HCT116 (cell line): ENCODE data around the gene SLC15A3. TPM values are rescaled to one million over a fixed set of nuclear protein-coding genes. Genes with fewer than 3 reads are reported as not detected.

ENCODE experiments used
- ATAC-seq: fragments of 200-7000 bp; cut with Tn5 transposase; 2 replicates; pipeline ENCODE4 v1.9.1; 2020; ENCODE audit warnings: mild to moderate bottlenecking, moderate library complexity
- BruUV-seq: library from RNA; stranded (reverse); fragments of 400-500 nt; replicated peaks from 2 replicates; lab custom pipeline; 2021; lab: Mats Ljungman, UMichigan
- CTCF ChIA-PET: fragments of 300-600 bp; sonication (Branson Sonifier 250); formaldehyde crosslinking; loops from one replicate; lab custom pipeline; 2021; ENCODE audit warnings: antibody characterized with exemption; lab: Charles Lee
- POLR2A ChIA-PET: fragments of 300-600, 350-600 bp; sonication (Branson Sonifier 250); formaldehyde crosslinking; loops from one replicate; lab custom pipeline; 2021; ENCODE audit warnings: antibody characterized with exemption; lab: Charles Lee
- RAD21 ChIA-PET, 2 experiments: fragments of 300-600 bp; sonication (Branson Sonifier 250); formaldehyde crosslinking; loops; one replicate each; lab custom pipeline; 2023; ENCODE audit warnings: low total read pairs in 2 of 2; ENCODE audit not compliant: uncharacterized antibody in 2 of 2, unreplicated experiment in 2 of 2, low non-redundant PET in 1 of 2; lab: Charles Lee
- DNase-seq: peaks from one replicate; pipeline ENCODE4 v3.0.0-alpha.2; 2010; ENCODE audit warnings: low read depth, low spot score
- H2AFZ ChIP-seq: fragments of 200-600 bp; shearing (Covaris generic), sonication (generic); 2 replicates; pipeline ENCODE4 v1.6.1; 2017; ENCODE audit warnings: low read depth, mixed run types, mixed read lengths, antibody characterized with exemption, low read length; ENCODE audit not compliant: poor library complexity, severe bottlenecking
- H3K27ac ChIP-seq: 2 replicates; pipeline ENCODE4 v1.5.1; 2012; ENCODE audit warnings: low read depth, low read length
- H3K27me3 ChIP-seq: fragments of 200-600 bp; sonication (generic); 2 replicates; pipeline ENCODE4 v1.6.1; 2016; ENCODE audit warnings: mixed run types, low read length, mixed read lengths; ENCODE audit not compliant: insufficient read depth
- H3K36me3 ChIP-seq, 2 experiments: fragments of 200-500 bp in 1 of 2; fragments of 200-600 bp in 1 of 2; sonication (Bioruptor generic) in 1 of 2; sonication (generic) in 1 of 2; 2 replicates each; pipeline versions ENCODE4 v1.5.1 to v1.6.1; 2014 to 2016; ENCODE audit warnings: low read length in 2 of 2, inconsistent platforms in 1 of 2, mixed read lengths in 1 of 2, mixed run types in 1 of 2; ENCODE audit not compliant: insufficient read depth in 2 of 2, control insufficient read depth in 1 of 2
- H3K4me1 ChIP-seq, 2 experiments: fragments of 200-600 bp in 1 of 2; sonication (generic) in 1 of 2; 2 replicates each; pipeline versions ENCODE4 v1.5.1 to v1.6.1; 2012 to 2017; ENCODE audit warnings: low read length in 2 of 2, inconsistent platforms in 1 of 2, mild to moderate bottlenecking in 1 of 2, mixed read lengths in 1 of 2, mixed run types in 1 of 2, moderate library complexity in 1 of 2; ENCODE audit not compliant: insufficient read depth in 2 of 2, control insufficient read depth in 1 of 2
- H3K4me2 ChIP-seq: fragments of 200-600 bp; sonication (generic); 2 replicates; pipeline ENCODE4 v1.6.1; 2017; ENCODE audit warnings: mixed run types, low read length, mixed read lengths
- H3K4me3 ChIP-seq, 2 experiments: fragments of 200-600 bp in 1 of 2; sonication (generic) in 1 of 2; replicated peaks in 1 of 2; 2 replicates each; pipeline ENCODE4 v1.5.1; 2011 to 2016; ENCODE audit warnings: low read length in 2 of 2, control low read depth in 1 of 2, low read depth in 1 of 2, mild to moderate bottlenecking in 1 of 2, mixed read lengths in 1 of 2, mixed run types in 1 of 2
- H3K79me2 ChIP-seq: fragments of 200-600 bp; sonication (generic); 2 replicates; pipeline ENCODE4 v1.6.1; 2017; ENCODE audit warnings: mild to moderate bottlenecking, mixed run types, low read length, moderate library complexity, mixed read lengths; ENCODE audit not compliant: insufficient read depth
- H3K9ac ChIP-seq: fragments of 200-600 bp; sonication (generic); 2 replicates; pipeline ENCODE4 v1.6.1; 2016; ENCODE audit warnings: low read length, mixed read lengths
- H3K9me2 ChIP-seq: fragments of 200-600 bp; sonication (generic), shearing (Covaris generic); 2 replicates; pipeline ENCODE4 v1.6.1; 2017; ENCODE audit warnings: mixed run types, mild to moderate bottlenecking, moderate library complexity; ENCODE audit not compliant: insufficient read depth
- H3K9me3 ChIP-seq, 2 experiments: fragments of 200-500 bp in 1 of 2; fragments of 200-600 bp in 1 of 2; sonication (Bioruptor generic) in 1 of 2; sonication (generic) in 1 of 2; 2 replicates each; pipeline ENCODE4 v1.6.1; 2014 to 2017; ENCODE audit warnings: low read length in 2 of 2, mixed read lengths in 2 of 2, inconsistent platforms in 1 of 2, low read depth in 1 of 2, mild to moderate bottlenecking in 1 of 2, mixed run types in 1 of 2, moderate library complexity in 1 of 2; ENCODE audit not compliant: control insufficient read depth in 1 of 2, insufficient read depth in 1 of 2
- H4K20me1 ChIP-seq: fragments of 200-600 bp; sonication (generic), shearing (Covaris generic); 2 replicates; pipeline ENCODE4 v1.6.1; 2017; ENCODE audit warnings: mixed run types, mild to moderate bottlenecking, moderate library complexity; ENCODE audit not compliant: insufficient read depth
- CBX3 ChIP-seq: IDR thresholded peaks from 2 replicates; pipeline ENCODE4 v1.6.1; 2012; ENCODE audit warnings: low read depth
- JUND ChIP-seq: IDR thresholded peaks from 2 replicates; pipeline ENCODE4 v1.6.1; 2012
- RAD21 ChIP-seq: IDR thresholded peaks from 2 replicates; pipeline ENCODE4 v1.6.1; 2012; ENCODE audit warnings: low read depth, mild to moderate bottlenecking
- SIN3A ChIP-seq: IDR thresholded peaks from 2 replicates; pipeline ENCODE4 v1.6.1; 2012; ENCODE audit warnings: low read depth
- SRF ChIP-seq: IDR thresholded peaks from 2 replicates; pipeline ENCODE4 v1.6.1; 2012; ENCODE audit warnings: low read depth
- TCF7L2 ChIP-seq: IDR thresholded peaks from 2 replicates; pipeline ENCODE4 v1.7.0; 2011; ENCODE audit warnings: borderline replicate concordance, inconsistent platforms; ENCODE audit not compliant: insufficient read depth, insufficient read length; ENCODE audit errors: extremely low read depth
- ZFX ChIP-seq: fragments of 450-650 bp; IDR thresholded peaks from 2 replicates; pipeline ENCODE4 v1.6.1; 2017
- intact Hi-C: fragments of 100-400 bp; cut with micrococcal nuclease; formaldehyde crosslinking; loops from 2 replicates; pipeline ENCODE4 v1.10.0; 2022
- total RNA-seq: library from RNA; stranded (reverse); gene quantifications from one replicate; pipeline ENCODE4 v1.2.1, GENCODE V29; 2021; ENCODE audit not compliant: unreplicated experiment
- TF ChIP-seq, protein P1 (sequence below), 3 experiments: fragments of 200-600 bp in 1 of 3; sonication (generic) in 1 of 3; IDR thresholded peaks in 2 of 3; conservative IDR thresholded peaks in 1 of 3; 2 replicates each; pipeline ENCODE4 v1.5.1; 2012 to 2017; ENCODE audit warnings: low read depth in 2 of 3, low read length in 2 of 3, antibody characterized with exemption in 1 of 3, borderline replicate concordance in 1 of 3, control low read depth in 1 of 3, mild to moderate bottlenecking in 1 of 3, mixed read lengths in 1 of 3, mixed run types in 1 of 3, moderate library complexity in 1 of 3; ENCODE audit not compliant: insufficient read depth in 1 of 3
- TF ChIP-seq, protein P2 (sequence below): IDR thresholded peaks from 2 replicates; pipeline ENCODE4 v1.6.1; 2012
- TF ChIP-seq, protein P3 (sequence below): IDR thresholded peaks from 2 replicates; pipeline ENCODE4 v1.6.1; 2012; ENCODE audit warnings: low read depth

Gene SLC15A3
- total RNA-seq, 1 experiment from 2014 or later = not detected

DNA sequence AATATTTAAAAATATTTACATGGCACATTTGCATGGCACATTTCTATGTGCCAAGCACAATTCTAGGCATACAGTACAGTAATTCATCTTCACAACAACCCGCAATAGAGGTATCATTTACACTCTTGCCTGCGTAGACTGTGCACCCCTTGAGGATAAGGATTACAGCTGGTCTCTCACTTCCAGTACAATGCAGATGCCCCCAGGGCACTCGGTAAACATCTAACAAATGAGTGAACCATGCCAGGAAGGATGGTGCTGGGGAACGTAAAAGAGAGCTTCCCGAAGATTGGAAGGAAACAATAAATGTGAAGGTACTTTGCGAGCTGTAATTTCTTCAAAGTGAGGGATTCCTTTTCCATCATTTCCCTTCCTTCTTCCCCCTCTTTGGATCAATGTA, 46.9 kb downstream of the SLC15A3 start:
- no peak overlapping the region for H2AFZ ChIP-seq
- POLR2A ChIA-PET = interaction anchor here (0.7 to 1.3 kb wide), 2 partner anchors 10 to 18 kb away, joined by 4 read pairs; no protein-coding TSS in a partner anchor
- H3K36me3 ChIP-seq = peaks cover 19 to 29% of the 10 kb centered on the region in 2 experiments; a peak in 3 of 4 replicates
- TF ChIP-seq SIN3A (no peak), SRF (no peak), JUND (no peak), CBX3 (no peak), ZFX (no peak), RAD21 (no peak), TCF7L2 (no peak)
- TF ChIP-seq, protein P1, sequence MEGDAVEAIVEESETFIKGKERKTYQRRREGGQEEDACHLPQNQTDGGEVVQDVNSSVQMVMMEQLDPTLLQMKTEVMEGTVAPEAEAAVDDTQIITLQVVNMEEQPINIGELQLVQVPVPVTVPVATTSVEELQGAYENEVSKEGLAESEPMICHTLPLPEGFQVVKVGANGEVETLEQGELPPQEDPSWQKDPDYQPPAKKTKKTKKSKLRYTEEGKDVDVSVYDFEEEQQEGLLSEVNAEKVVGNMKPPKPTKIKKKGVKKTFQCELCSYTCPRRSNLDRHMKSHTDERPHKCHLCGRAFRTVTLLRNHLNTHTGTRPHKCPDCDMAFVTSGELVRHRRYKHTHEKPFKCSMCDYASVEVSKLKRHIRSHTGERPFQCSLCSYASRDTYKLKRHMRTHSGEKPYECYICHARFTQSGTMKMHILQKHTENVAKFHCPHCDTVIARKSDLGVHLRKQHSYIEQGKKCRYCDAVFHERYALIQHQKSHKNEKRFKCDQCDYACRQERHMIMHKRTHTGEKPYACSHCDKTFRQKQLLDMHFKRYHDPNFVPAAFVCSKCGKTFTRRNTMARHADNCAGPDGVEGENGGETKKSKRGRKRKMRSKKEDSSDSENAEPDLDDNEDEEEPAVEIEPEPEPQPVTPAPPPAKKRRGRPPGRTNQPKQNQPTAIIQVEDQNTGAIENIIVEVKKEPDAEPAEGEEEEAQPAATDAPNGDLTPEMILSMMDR (IDR thresholded peaks at IDR 0.05 in 2 of 3, conservative IDR thresholded peaks at IDR 0.05 in 1 of 3; ENCODE audit: borderline replicate concordance in 1 of 3, insufficient read depth in 1 of 3, low read depth in 2 of 3, low read length in 2 of 3) = no peak
- TF ChIP-seq, protein P2, sequence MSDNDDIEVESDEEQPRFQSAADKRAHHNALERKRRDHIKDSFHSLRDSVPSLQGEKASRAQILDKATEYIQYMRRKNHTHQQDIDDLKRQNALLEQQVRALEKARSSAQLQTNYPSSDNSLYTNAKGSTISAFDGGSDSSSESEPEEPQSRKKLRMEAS = no peak
- TF ChIP-seq, protein P3, sequence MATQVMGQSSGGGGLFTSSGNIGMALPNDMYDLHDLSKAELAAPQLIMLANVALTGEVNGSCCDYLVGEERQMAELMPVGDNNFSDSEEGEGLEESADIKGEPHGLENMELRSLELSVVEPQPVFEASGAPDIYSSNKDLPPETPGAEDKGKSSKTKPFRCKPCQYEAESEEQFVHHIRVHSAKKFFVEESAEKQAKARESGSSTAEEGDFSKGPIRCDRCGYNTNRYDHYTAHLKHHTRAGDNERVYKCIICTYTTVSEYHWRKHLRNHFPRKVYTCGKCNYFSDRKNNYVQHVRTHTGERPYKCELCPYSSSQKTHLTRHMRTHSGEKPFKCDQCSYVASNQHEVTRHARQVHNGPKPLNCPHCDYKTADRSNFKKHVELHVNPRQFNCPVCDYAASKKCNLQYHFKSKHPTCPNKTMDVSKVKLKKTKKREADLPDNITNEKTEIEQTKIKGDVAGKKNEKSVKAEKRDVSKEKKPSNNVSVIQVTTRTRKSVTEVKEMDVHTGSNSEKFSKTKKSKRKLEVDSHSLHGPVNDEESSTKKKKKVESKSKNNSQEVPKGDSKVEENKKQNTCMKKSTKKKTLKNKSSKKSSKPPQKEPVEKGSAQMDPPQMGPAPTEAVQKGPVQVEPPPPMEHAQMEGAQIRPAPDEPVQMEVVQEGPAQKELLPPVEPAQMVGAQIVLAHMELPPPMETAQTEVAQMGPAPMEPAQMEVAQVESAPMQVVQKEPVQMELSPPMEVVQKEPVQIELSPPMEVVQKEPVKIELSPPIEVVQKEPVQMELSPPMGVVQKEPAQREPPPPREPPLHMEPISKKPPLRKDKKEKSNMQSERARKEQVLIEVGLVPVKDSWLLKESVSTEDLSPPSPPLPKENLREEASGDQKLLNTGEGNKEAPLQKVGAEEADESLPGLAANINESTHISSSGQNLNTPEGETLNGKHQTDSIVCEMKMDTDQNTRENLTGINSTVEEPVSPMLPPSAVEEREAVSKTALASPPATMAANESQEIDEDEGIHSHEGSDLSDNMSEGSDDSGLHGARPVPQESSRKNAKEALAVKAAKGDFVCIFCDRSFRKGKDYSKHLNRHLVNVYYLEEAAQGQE = no peak
- no peaks in the 10 kb centered on the region; the same call in 1 of the 2 replicates for H4K20me1 ChIP-seq
- peaks cover 10 to 19% of the 10 kb centered on the region in 2 experiments for H3K4me1 ChIP-seq
- no peaks in the 10 kb centered on the region for H3K9me3 ChIP-seq
- intact Hi-C loops = no loop called here
- RAD21 ChIA-PET = no interaction called here
- BruUV-seq = TSS peak; percentile 55
- H3K4me2 ChIP-seq = peak overlapping the region; percentile 87
- H3K27ac ChIP-seq = no peak overlapping the region
- DNase-seq (no peak), ATAC-seq (no peak)
- H3K27me3 ChIP-seq = no peaks in the 10 kb centered on the region
- no peaks in the 10 kb centered on the region for H3K9me2 ChIP-seq
- H3K4me3 ChIP-seq = peak overlapping the region; percentile 84 to 92
- CTCF ChIA-PET = interaction anchor here (2.3 kb wide), 1 partner anchor 10 kb away, joined by 8 read pairs; no protein-coding TSS in a partner anchor
- H3K79me2 ChIP-seq = peaks cover 50% of the 10 kb centered on the region
- H3K9ac ChIP-seq = peak overlapping the region; percentile 98
